ENCODE results near the gene ACBD6.

DNA sequence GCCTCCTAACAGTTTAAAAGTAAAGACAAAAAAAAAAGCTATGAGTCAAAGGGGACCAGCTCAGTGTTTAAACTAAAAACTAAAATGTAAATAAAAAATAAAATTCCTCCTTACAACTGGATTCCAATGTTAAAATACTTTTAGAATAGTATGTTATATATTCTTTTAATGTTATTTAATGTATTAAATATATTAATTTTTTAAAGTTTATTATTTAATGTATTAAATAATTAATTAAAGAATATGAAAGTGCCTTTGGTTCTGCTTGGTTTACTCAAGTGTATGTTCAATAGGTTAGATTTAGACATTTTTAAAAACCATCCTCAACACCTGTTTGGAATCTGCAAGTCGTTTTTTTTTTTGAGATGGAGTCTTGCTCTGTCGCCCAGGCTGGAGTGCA, 13.1 kb downstream of the ACBD6 start:
- TF ChIP-seq POLR2A (IDR thresholded peaks at IDR 0.05; ENCODE audit: low read depth, low read length) (no peak), TAF1 (IDR thresholded peaks at IDR 0.05; ENCODE audit: borderline replicate concordance, low read depth, low read length) (no peak), POLR2AphosphoS5 (IDR thresholded peaks at IDR 0.05; ENCODE audit: low read depth, low read length) (no peak)

Data from GM12892 (cell line).